ENCODE results near the gene SLCO4A1.

- no peak for TF ChIP-seq CTCF (conservative IDR thresholded peaks at IDR 0.05; ENCODE audit: low read depth, low read length)
- no peak for TF ChIP-seq EZH2 (IDR thresholded peaks at IDR 0.05; ENCODE audit: borderline replicate concordance, low read depth, low read length, poor library complexity, severe bottlenecking)
Observed at GRCh38 chr20:62633598-62634329, 8.5 kb upstream of the SLCO4A1 start.
